ENCODE results near the gene CCDC40.

CCDC40 gene

DNA sequence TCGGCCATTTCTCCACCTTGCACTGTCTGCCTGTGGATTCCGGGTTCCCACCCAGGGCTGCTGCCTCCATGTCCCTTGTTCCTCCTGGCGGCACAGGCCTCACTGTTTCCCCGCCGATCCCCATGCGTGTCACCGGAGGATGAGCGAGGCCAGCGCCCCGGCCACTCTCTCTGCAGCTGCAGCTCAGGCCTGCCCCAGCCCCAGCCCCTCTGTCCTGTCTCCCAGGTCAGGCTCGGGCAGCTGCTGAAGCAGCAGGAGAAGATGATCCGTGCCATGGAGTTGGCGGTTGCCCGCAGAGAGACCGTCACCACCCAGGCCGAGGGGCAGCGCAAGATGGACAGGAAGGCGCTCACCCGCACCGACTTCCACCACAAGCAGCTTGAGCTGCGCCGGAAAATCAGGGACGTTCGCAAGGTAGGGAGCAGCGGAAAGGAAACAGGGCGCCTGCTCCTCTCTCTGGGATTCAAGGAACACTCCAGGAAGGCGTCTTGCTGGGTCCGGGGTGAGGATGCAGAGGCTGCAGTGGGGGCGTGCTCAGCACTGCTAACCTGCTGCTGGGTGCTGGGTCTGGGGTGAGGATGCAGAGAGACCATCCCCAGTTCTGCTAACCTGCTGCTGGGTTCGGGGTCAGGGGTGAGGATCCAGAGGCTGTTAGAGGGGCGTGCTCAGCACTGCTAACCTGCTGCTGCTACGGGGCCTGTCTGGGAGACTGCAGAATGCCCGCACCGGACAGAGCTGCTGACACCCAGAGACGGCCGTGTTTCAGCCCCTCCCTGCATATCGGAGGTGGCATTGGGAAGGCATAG lies 58.8 kb downstream of the CCDC40 start:
- no peak overlapping the region for H3K4me3 ChIP-seq (ENCODE audit: low read depth, low read length)
- no peaks in the 10 kb centered on the region for H3K27me3 ChIP-seq (ENCODE audit: control insufficient read depth, insufficient read depth, low read length)
- no peaks in the 10 kb centered on the region for H3K79me2 ChIP-seq
- no peak overlapping the region for H3K9ac ChIP-seq
- no peak overlapping the region for H2AFZ ChIP-seq
- H3K4me1 ChIP-seq = no peaks in the 10 kb centered on the region
- H3K36me3 ChIP-seq (ENCODE audit: control insufficient read depth, insufficient read depth, low read length) = no peaks in the 10 kb centered on the region
- TF ChIP-seq, protein P1, sequence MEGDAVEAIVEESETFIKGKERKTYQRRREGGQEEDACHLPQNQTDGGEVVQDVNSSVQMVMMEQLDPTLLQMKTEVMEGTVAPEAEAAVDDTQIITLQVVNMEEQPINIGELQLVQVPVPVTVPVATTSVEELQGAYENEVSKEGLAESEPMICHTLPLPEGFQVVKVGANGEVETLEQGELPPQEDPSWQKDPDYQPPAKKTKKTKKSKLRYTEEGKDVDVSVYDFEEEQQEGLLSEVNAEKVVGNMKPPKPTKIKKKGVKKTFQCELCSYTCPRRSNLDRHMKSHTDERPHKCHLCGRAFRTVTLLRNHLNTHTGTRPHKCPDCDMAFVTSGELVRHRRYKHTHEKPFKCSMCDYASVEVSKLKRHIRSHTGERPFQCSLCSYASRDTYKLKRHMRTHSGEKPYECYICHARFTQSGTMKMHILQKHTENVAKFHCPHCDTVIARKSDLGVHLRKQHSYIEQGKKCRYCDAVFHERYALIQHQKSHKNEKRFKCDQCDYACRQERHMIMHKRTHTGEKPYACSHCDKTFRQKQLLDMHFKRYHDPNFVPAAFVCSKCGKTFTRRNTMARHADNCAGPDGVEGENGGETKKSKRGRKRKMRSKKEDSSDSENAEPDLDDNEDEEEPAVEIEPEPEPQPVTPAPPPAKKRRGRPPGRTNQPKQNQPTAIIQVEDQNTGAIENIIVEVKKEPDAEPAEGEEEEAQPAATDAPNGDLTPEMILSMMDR (IDR thresholded peaks at IDR 0.05) = no peak
- H3K4me2 ChIP-seq (ENCODE audit: low read length) = no peak overlapping the region
- H3K9me3 ChIP-seq (ENCODE audit: control insufficient read depth, low read length) = no peaks in the 10 kb centered on the region
- H3K27ac ChIP-seq = no peak overlapping the region

DNA sequence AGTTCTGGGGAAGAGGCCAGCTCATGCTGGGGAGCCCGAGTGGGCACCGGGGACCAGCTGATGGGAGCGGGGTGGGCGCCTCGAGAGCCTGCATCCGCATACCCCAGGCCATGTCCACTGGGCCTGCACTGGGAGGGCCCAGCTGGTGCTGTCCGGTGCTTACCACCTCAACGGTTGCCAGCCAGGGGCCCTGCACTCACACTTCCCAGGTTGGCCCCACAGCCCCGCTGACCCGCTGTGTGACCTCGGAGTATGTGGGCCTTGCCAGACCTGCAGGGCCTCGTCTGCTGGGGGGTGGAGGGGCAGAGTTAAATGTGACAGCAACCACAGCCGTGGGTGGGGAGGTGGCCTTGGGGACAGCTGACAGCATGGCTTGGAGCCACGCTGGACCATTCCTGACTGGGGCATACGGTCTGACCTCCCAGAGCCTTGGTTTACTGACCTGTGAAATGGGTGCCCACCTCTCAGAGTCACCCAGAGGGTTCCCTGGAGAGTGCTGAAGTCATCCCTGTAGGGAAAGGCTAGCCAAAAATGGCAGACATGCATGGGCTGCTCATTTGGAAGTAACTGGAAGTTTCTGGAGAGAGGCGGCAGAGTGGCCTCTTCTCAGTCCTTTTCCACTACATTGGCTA lies 59.5 kb downstream of the CCDC40 start:
- Histone ChIP-seq H3K4me3 (ENCODE audit: low read depth, low read length) (no peak overlapping the region), H3K27ac (no peak overlapping the region), H3K36me3 (ENCODE audit: control insufficient read depth, insufficient read depth, low read length) (no peaks in the 10 kb centered on the region), H3K27me3 (ENCODE audit: control insufficient read depth, insufficient read depth, low read length) (no peaks in the 10 kb centered on the region), H3K9ac (no peak overlapping the region), H3K4me1 (no peaks in the 10 kb centered on the region), H3K79me2 (no peaks in the 10 kb centered on the region), H3K9me3 (ENCODE audit: control insufficient read depth, low read length) (no peaks in the 10 kb centered on the region), H2AFZ (no peak overlapping the region), H3K4me2 (ENCODE audit: low read length) (no peak overlapping the region)
- TF ChIP-seq, protein P1 (IDR thresholded peaks at IDR 0.05) = no peak

DNA sequence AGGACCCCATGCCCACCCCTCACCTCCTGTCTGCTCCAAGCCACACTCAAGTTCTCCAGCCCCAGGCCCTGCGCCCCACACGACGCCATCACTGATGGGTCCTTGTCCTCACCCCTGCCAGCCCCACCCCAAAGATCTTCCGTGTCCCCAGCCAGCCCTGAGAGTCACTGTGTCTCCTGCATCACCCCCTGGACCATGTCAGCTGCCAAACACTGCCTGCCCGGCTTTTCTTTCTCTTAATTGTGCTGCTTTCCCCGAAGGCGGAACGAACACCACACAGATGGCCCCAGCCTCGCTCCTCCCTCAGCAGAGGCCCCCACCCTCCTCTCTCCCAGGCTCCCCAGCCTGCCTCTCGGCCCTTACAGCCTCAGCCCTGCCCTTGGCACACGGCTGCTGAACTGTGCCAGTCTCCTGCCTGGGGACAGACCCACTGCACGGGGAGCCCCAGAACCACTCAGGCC lies 60.1 kb downstream of the CCDC40 start:
- no peaks in the 10 kb centered on the region for H3K36me3 ChIP-seq (ENCODE audit: control insufficient read depth, insufficient read depth, low read length)
- no peak overlapping the region for H3K4me3 ChIP-seq (ENCODE audit: low read depth, low read length)
- H3K9ac ChIP-seq = no peak overlapping the region
- H3K4me1 ChIP-seq = no peaks in the 10 kb centered on the region
- no peak overlapping the region for H3K27ac ChIP-seq
- no peak overlapping the region for H2AFZ ChIP-seq
- TF ChIP-seq, protein P1 (IDR thresholded peaks at IDR 0.05) = no peak
- no peaks in the 10 kb centered on the region for H3K79me2 ChIP-seq
- H3K4me2 ChIP-seq (ENCODE audit: low read length) = no peak overlapping the region
- no peaks in the 10 kb centered on the region for H3K27me3 ChIP-seq (ENCODE audit: control insufficient read depth, insufficient read depth, low read length)
- no peaks in the 10 kb centered on the region for H3K9me3 ChIP-seq (ENCODE audit: control insufficient read depth, low read length)

DNA sequence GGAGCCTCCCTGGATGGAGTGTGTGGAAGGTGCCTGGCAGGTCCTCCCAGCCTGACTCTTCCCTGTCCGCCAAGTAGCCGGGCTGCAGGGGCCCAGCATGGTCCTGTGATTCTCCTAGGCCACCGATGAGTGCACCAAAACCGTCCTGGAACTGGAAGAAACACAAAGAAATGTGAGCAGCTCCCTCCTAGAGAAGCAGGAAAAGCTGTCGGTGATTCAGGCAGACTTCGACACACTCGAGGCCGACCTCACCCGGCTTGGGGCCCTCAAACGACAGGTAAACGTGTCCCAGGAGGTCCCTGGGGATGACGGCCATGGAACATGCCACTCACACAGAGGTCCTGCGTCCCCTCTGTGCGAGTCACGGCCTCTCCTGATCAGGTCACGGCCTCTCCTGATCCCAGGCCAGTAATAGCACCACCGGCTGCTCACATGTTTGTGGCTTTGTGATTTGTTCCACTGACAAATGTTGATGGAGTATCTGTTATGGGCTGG lies 60.7 kb downstream of the CCDC40 start:
- no peak overlapping the region for H2AFZ ChIP-seq
- no peaks in the 10 kb centered on the region for H3K36me3 ChIP-seq (ENCODE audit: control insufficient read depth, insufficient read depth, low read length)
- TF ChIP-seq, protein P1 (IDR thresholded peaks at IDR 0.05) = no peak
- H3K79me2 ChIP-seq = no peaks in the 10 kb centered on the region
- no peak overlapping the region for H3K4me3 ChIP-seq (ENCODE audit: low read depth, low read length)
- no peak overlapping the region for H3K4me2 ChIP-seq (ENCODE audit: low read length)
- no peak overlapping the region for H3K27ac ChIP-seq
- H3K9me3 ChIP-seq (ENCODE audit: control insufficient read depth, low read length) = no peaks in the 10 kb centered on the region
- H3K27me3 ChIP-seq (ENCODE audit: control insufficient read depth, insufficient read depth, low read length) = no peaks in the 10 kb centered on the region
- no peak overlapping the region for H3K9ac ChIP-seq
- H3K4me1 ChIP-seq = peaks cover 4% of the 10 kb centered on the region
